A673 (cell line): Measurements from ENCODE around the gene FIBP. TPM values are rescaled to one million over a fixed set of nuclear protein-coding genes. Genes with fewer than 3 reads are reported as not detected.

Experiments
- BruUV-seq: library from RNA; stranded (reverse); fragments of 400-500 nt; replicated peaks from 2 replicates; lab custom pipeline; 2021; lab: Mats Ljungman, UMichigan
- CTCF ChIA-PET: fragments of 300-600 bp; sonication (Branson Sonifier 250); formaldehyde crosslinking; loops from one replicate; lab custom pipeline; 2022; ENCODE audit warnings: antibody characterized with exemption; lab: Charles Lee
- POLR2A ChIA-PET: fragments of 300-600 bp; sonication (Branson Sonifier 250); formaldehyde crosslinking; loops from one replicate; lab custom pipeline; 2022; ENCODE audit warnings: antibody characterized with exemption; ENCODE audit not compliant: low non-redundant PET; lab: Charles Lee
- DNase-seq: peaks from one replicate; pipeline ENCODE4 v3.0.0-alpha.2; 2015; ENCODE audit warnings: low spot score
- H3K27ac ChIP-seq: fragments of 200-600 bp; sonication (generic); 2 replicates; pipeline ENCODE4 v1.5.1; 2016; ENCODE audit warnings: mixed run types, low read depth, mild to moderate bottlenecking, mixed read lengths, antibody characterized with exemption, low read length; ENCODE audit not compliant: poor library complexity, severe bottlenecking
- H3K27me3 ChIP-seq: fragments of 200-600 bp; sonication (generic); replicated peaks from 2 replicates; pipeline ENCODE4 v1.6.1; 2017; ENCODE audit warnings: mixed run types, low read depth, mild to moderate bottlenecking, mixed read lengths, antibody characterized with exemption, low read length; ENCODE audit not compliant: insufficient read depth, poor library complexity
- H3K36me3 ChIP-seq: fragments of 200-600 bp; sonication (generic); 2 replicates; pipeline ENCODE4 v1.6.1; 2016; ENCODE audit warnings: mixed run types, mild to moderate bottlenecking, mixed read lengths, antibody characterized with exemption, low read length; ENCODE audit not compliant: insufficient read depth, poor library complexity, severe bottlenecking
- H3K4me1 ChIP-seq: fragments of 200-600 bp; sonication (generic); 2 replicates; pipeline ENCODE4 v1.6.1; 2017; ENCODE audit warnings: mixed run types, mild to moderate bottlenecking, mixed read lengths, antibody characterized with exemption, low read length; ENCODE audit not compliant: insufficient read depth, poor library complexity, severe bottlenecking
- H3K4me3 ChIP-seq: fragments of 200-600 bp; sonication (generic); 2 replicates; pipeline ENCODE4 v1.5.1; 2016; ENCODE audit warnings: low read depth, mixed run types, mild to moderate bottlenecking, mixed read lengths, low read length; ENCODE audit not compliant: poor library complexity, severe bottlenecking
- H3K9me3 ChIP-seq: fragments of 200-600 bp; sonication (generic); 2 replicates; pipeline ENCODE4 v1.6.1; 2016; ENCODE audit warnings: mixed run types, low read depth, mild to moderate bottlenecking, mixed read lengths, antibody characterized with exemption, low read length; ENCODE audit not compliant: poor library complexity, severe bottlenecking
- CTCF ChIP-seq: fragments of 300-800, 200-600 bp; sonication (generic); conservative IDR thresholded peaks from 2 replicates; pipeline ENCODE4 v1.5.1; 2017; ENCODE audit warnings: low read depth, mild to moderate bottlenecking, antibody characterized with exemption, low read length, moderate library complexity, mixed read lengths
- EZH2 ChIP-seq: fragments of 200-600 bp; sonication (generic); IDR thresholded peaks from 2 replicates; pipeline ENCODE4 v1.6.1; 2017; ENCODE audit warnings: borderline replicate concordance, low read depth, mild to moderate bottlenecking, mixed read lengths, antibody characterized with exemption, low read length; ENCODE audit not compliant: poor library complexity, severe bottlenecking
- intact Hi-C: fragments of 100-400 bp; cut with micrococcal nuclease; formaldehyde crosslinking; loops from one replicate; pipeline ENCODE4 v1.10.0; 2022; ENCODE audit not compliant: unreplicated experiment
- total RNA-seq: library from RNA; stranded (reverse); gene quantifications from 2 replicates; pipeline ENCODE4 v1.2.3, GENCODE V29; 2021

FIBP gene
- total RNA-seq, 1 experiment from 2014 or later = 98.5 TPM

- intact Hi-C loops = no loop called here
- peak overlapping the region; percentile 75 for H3K27ac ChIP-seq
These were observed 16.3 kb downstream of the FIBP start for GRCh38 chr11:65871811-65872548.

GRCh38 chr11:65870706-65871681 lies 17.3 kb downstream of the FIBP start:
- POLR2A ChIA-PET = interaction anchor here (0.5 to 1.2 kb wide), 3 partner anchors 11 to 44 kb away, joined by 3 to 4 read pairs (median 3); partner anchors contain the start of genes MUS81 and SNX32
- CTCF ChIA-PET = interaction anchor here (0.6 to 4.1 kb wide), 5 partner anchors 12 to 233 kb away, joined by 3 to 16 read pairs (median 7); partner anchors contain the start of genes FIBP, MUS81 and SIPA1
- peaks cover 24% of the 10 kb centered on the region for H3K4me1 ChIP-seq
- DNase-seq = peak; percentile 62
- intact Hi-C loops = no loop called here
- H3K27me3 ChIP-seq = no peaks in the 10 kb centered on the region
- no peak for TF ChIP-seq CTCF
- TF ChIP-seq EZH2 = no peak
- BruUV-seq = no TSS peak
- no peaks in the 10 kb centered on the region for H3K9me3 ChIP-seq
- peaks cover 27% of the 10 kb centered on the region for H3K36me3 ChIP-seq
- peak overlapping the region; percentile 75 for H3K27ac ChIP-seq
- no peak overlapping the region for H3K4me3 ChIP-seq

More at GRCh38 chr11:65871811-65872548, 16.3 kb downstream of the FIBP start:
- Histone ChIP-seq H3K4me3 (peak overlapping the region; percentile 68), H3K27me3 (no peaks in the 10 kb centered on the region), H3K4me1 (peaks cover 24% of the 10 kb centered on the region), H3K9me3 (no peaks in the 10 kb centered on the region), H3K36me3 (peaks cover 19% of the 10 kb centered on the region)
- no peak for DNase-seq
- POLR2A ChIA-PET = interaction anchor here (0.5 to 0.7 kb wide), 2 partner anchors 38 to 93 kb away, joined by 3 to 8 read pairs; partner anchors contain the start of gene SNX32
- no TSS peak for BruUV-seq
- CTCF ChIA-PET = interaction anchor here (1.5 to 4.1 kb wide), 4 partner anchors 13 to 18 kb away, joined by 3 to 16 read pairs (median 10); partner anchors contain the start of genes CCDC85B, FIBP and MUS81
- no peak for TF ChIP-seq EZH2
- 0 out of 2 replicates have a peak, but pooled peaks have one; percentile 10 for TF ChIP-seq CTCF

GRCh38 chr11:65870307-65870658 lies 18.0 kb downstream of the FIBP start:
- peaks cover 24% of the 10 kb centered on the region for H3K4me1 ChIP-seq
- TF ChIP-seq EZH2 (no peak), CTCF (no peak)
- no peaks in the 10 kb centered on the region for H3K27me3 ChIP-seq
- H3K27ac ChIP-seq = peak overlapping the region; percentile 75
- no peaks in the 10 kb centered on the region for H3K9me3 ChIP-seq
- intact Hi-C loops = no loop called here
- no peak overlapping the region for H3K4me3 ChIP-seq
- no TSS peak for BruUV-seq
- H3K36me3 ChIP-seq = peaks cover 34% of the 10 kb centered on the region
- no peak for DNase-seq
- CTCF ChIA-PET = interaction anchor here (1.1 to 4.1 kb wide), 3 partner anchors 10 to 18 kb away, joined by 4 to 16 read pairs (median 8); partner anchors contain the start of genes FIBP and MUS81
- POLR2A ChIA-PET = interaction anchor here (0.6 to 1.2 kb wide), 2 partner anchors 10 to 44 kb away, joined by 3 to 4 read pairs; partner anchors contain the start of gene MUS81
